ENCODE data around the gene TBC1D30. TPM values are rescaled to one million over a fixed set of nuclear protein-coding genes. Genes with fewer than 3 reads are reported as not detected.

The TBC1D30 gene
- total RNA-seq, 1 donor from 2014 or later = 14.7 TPM

GRCh38 chr12:64911081-64911480, 86.6 kb downstream of the TBC1D30 start:
- DNase-seq (ENCODE audit: low spot score) = peak; percentile 77

GRCh38 chr12:64911912-64912311, 87.5 kb downstream of the TBC1D30 start:
- peak; percentile 83 for DNase-seq (ENCODE audit: low spot score)

- peak; percentile 81 for DNase-seq (ENCODE audit: low spot score)
Observed at GRCh38 chr12:64912516-64913255, 88.2 kb downstream of the TBC1D30 start.

GRCh38 chr12:64915242-64915641, 90.8 kb downstream of the TBC1D30 start:
- no peak for DNase-seq (ENCODE audit: low spot score)

GRCh38 chr12:64916411-64917261, 92.2 kb downstream of the TBC1D30 start:
- DNase-seq (ENCODE audit: low spot score) = no peak

- no peak for DNase-seq (ENCODE audit: low spot score)
Observed at GRCh38 chr12:64918344-64918743, 93.9 kb downstream of the TBC1D30 start.

GRCh38 chr12:64918801-64919200, 94.4 kb downstream of the TBC1D30 start:
- DNase-seq (ENCODE audit: low spot score) = no peak

GRCh38 chr12:64922853-64923252, 98.4 kb downstream of the TBC1D30 start:
- no peak for DNase-seq (ENCODE audit: low spot score)

GRCh38 chr12:64923536-64923935, 99.1 kb downstream of the TBC1D30 start:
- DNase-seq (ENCODE audit: low spot score) = no peak

Other genes with a start within 250 kb of the TBC1D30 start
- 127 TPM for gene RASSF3, start 214.2 kb upstream of the TBC1D30 start, total RNA-seq (ENCODE audit: insufficient read depth, low replicate concordance)
- gene GNS, start 65.2 kb upstream of the TBC1D30 start, total RNA-seq (ENCODE audit: insufficient read depth, low replicate concordance) = 117 TPM

Measured in umbilical cord (tissue), 2 donors.